Right lobe of liver (tissue), 4 donors: ENCODE results near the gene THOC3.
"Not testable (repeated sequence)": the region's sequence is repeated elsewhere in the genome, so short reads cannot be mapped to it uniquely, and the experiment has no call there.

Experiments used
- POLR2A ChIP-seq: fragments of 450-650 bp; IDR thresholded peaks from one replicate; pipeline ENCODE4 v1.6.1; 2017; ENCODE audit warnings: antibody characterized with exemption, mild to moderate bottlenecking
- TF ChIP-seq, protein P1 (sequence below), 4 donors: fragments of 200-600 bp in 3 of 4; fragments of 450-650 bp in 1 of 4; IDR thresholded peaks; one replicate each; pipeline versions ENCODE4 v1.5.1 to v1.8.0; 2016 to 2022; ENCODE audit warnings: antibody characterized with exemption in 4 of 4, mild to moderate bottlenecking in 2 of 4
- donor health status: DM: no; HTN: no; CAD: no.
- donor health status: DM: no; HTN: no; CAD: no.
- donor health status: DM: no; HTN: yes; CAD: no.

- TF ChIP-seq POLR2A: not testable (repeated sequence)
- TF ChIP-seq, protein P1, sequence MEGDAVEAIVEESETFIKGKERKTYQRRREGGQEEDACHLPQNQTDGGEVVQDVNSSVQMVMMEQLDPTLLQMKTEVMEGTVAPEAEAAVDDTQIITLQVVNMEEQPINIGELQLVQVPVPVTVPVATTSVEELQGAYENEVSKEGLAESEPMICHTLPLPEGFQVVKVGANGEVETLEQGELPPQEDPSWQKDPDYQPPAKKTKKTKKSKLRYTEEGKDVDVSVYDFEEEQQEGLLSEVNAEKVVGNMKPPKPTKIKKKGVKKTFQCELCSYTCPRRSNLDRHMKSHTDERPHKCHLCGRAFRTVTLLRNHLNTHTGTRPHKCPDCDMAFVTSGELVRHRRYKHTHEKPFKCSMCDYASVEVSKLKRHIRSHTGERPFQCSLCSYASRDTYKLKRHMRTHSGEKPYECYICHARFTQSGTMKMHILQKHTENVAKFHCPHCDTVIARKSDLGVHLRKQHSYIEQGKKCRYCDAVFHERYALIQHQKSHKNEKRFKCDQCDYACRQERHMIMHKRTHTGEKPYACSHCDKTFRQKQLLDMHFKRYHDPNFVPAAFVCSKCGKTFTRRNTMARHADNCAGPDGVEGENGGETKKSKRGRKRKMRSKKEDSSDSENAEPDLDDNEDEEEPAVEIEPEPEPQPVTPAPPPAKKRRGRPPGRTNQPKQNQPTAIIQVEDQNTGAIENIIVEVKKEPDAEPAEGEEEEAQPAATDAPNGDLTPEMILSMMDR (IDR thresholded peaks at IDR 0.05): not testable (repeated sequence)
These were observed at the start of gene THOC3 for GRCh38 chr5:175967471-175968372.
